COLO668 (cell line): ENCODE results near the gene ATP6V1A.

Experiments
- DNase-seq: peaks from one replicate; lab custom pipeline; 2025; ENCODE audit not compliant: unreplicated experiment; lab: John Stamatoyannopoulos, UW

The ATP6V1A gene

GRCh38 chr3:113746548-113747282, at the start of gene ATP6V1A:
ATP6V1A (plus strand) TSS chr3:113747035; CDS start chr3:113778754, 31,719 bp downstream.
- DNase-seq = peak; percentile 81

GRCh38 chr3:113697500-113698090, 49.2 kb upstream of the ATP6V1A start:
- DNase-seq = no peak

- no peak for DNase-seq
Observed at GRCh38 chr3:113698213-113698742, 48.6 kb upstream of the ATP6V1A start.

GRCh38 chr3:113698956-113699355, 47.9 kb upstream of the ATP6V1A start:
- no peak for DNase-seq

- no peak for DNase-seq
Observed at GRCh38 chr3:113707835-113708234, 39.0 kb upstream of the ATP6V1A start.

- DNase-seq = no peak
Observed at GRCh38 chr3:113712129-113712528, 34.7 kb upstream of the ATP6V1A start.

GRCh38 chr3:113714702-113715101, 32.1 kb upstream of the ATP6V1A start:
- no peak for DNase-seq

GRCh38 chr3:113717308-113717707, 29.5 kb upstream of the ATP6V1A start:
- DNase-seq = no peak

- no peak for DNase-seq
Observed at GRCh38 chr3:113717818-113718217, 29.0 kb upstream of the ATP6V1A start.

- no peak for DNase-seq
Observed at GRCh38 chr3:113719294-113719693, 27.5 kb upstream of the ATP6V1A start.

- DNase-seq = no peak
Observed at GRCh38 chr3:113719758-113720157, 27.1 kb upstream of the ATP6V1A start.

GRCh38 chr3:113721636-113722035, 25.2 kb upstream of the ATP6V1A start:
- DNase-seq = no peak

GRCh38 chr3:113728661-113729060, 18.2 kb upstream of the ATP6V1A start:
- no peak for DNase-seq

GRCh38 chr3:113730550-113730949, 16.3 kb upstream of the ATP6V1A start:
- DNase-seq = no peak

- no peak for DNase-seq
Observed at GRCh38 chr3:113731694-113732093, 15.1 kb upstream of the ATP6V1A start.

- DNase-seq = peak; percentile 2
Observed at GRCh38 chr3:113736548-113737089, 10.2 kb upstream of the ATP6V1A start.

GRCh38 chr3:113741086-113741485, 5.7 kb upstream of the ATP6V1A start:
- DNase-seq = no peak

- DNase-seq = no peak
Observed at GRCh38 chr3:113741620-113742019, 5.2 kb upstream of the ATP6V1A start.

GRCh38 chr3:113743006-113743630, 3.7 kb upstream of the ATP6V1A start:
- DNase-seq = no peak

GRCh38 chr3:113744941-113745755, 1.7 kb upstream of the ATP6V1A start:
- DNase-seq = peak; percentile 57
